ENCODE results near the gene MTRR. TPM values are rescaled to one million over a fixed set of nuclear protein-coding genes. Genes with fewer than 3 reads are reported as not detected.

Gene MTRR
- total RNA-seq, 1 experiment from 2014 or later = 31.2 TPM

DNA sequence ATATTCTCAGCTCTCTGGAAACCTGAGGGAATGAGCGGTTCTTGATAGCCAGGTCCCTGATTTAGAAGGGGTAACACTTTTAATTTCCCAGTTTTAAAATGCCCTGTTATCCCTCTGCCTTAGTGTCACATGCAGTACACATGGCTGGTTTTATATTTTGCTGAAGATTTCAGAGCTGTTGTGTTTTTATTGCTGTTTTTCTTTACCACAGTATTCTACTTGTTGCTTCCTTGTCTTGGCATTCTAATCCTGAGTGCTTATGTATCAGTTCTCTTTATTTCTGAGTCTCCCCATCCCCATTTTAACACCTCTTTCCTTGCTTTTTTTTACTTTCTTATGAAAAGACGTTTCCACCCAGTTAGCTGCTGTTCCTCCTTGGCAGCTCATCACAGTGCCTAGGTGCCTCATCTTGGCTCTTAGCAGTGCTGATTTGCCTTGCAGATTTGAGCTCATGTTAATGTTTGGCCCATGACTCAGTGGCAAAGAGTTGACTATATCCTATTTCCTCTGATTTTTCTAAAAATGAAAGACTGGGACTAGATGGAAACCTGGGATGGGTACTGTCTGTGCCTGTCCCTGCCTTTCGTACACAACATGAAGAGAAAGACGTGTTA, 3.7 kb downstream of the MTRR start:
- no peaks in the 10 kb centered on the region for H3K27me3 ChIP-seq (ENCODE audit: control insufficient read depth, insufficient read depth, low read length)
- H3K4me3 ChIP-seq (ENCODE audit: insufficient read depth, low read depth, low read length) = no peak overlapping the region
- H3K36me3 ChIP-seq (replicated peaks; ENCODE audit: control insufficient read depth, insufficient read depth, low read length) = peaks cover 9% of the 10 kb centered on the region
- DNase-seq = no peak

DNA sequence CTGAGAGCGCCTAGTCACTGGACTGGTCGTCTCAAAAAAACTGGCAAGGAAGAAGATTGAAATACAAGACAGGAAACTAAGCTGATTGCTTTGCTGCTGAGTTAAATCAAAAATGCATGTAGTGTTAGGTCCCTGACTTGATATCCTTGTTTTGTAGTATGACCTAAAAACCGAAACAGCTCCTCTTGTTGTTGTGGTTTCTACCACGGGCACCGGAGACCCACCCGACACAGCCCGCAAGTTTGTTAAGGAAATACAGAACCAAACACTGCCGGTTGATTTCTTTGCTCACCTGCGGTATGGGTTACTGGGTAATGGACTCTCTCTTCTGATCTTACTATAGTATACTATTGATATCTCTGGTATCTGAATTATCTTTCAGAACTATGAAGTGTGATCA, 4.3 kb downstream of the MTRR start:
- Histone ChIP-seq H3K36me3 (replicated peaks; ENCODE audit: control insufficient read depth, insufficient read depth, low read length) (peaks cover 13% of the 10 kb centered on the region), H3K27me3 (ENCODE audit: control insufficient read depth, insufficient read depth, low read length) (no peaks in the 10 kb centered on the region), H3K4me3 (ENCODE audit: insufficient read depth, low read depth, low read length) (no peak overlapping the region)
- no peak for DNase-seq

DNA sequence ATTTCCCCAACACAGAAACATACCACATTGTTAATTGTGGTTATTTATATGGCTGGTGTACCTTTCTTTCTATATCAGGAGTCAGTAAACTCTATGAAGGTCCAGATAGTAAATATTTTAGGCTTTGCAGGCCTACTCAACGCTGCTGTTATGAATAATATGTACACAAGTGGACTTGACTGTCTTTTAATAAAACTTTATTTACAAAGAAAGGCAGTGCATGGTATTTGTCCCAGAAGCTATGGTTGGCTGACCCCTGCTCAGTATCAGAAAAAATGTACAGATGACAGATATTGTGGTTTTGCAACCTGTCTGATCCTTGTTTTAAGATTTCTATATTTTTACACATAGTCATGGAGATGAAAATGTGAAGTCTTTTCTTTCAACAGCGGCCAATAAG, 5.7 kb downstream of the MTRR start:
- Histone ChIP-seq H3K27me3 (ENCODE audit: control insufficient read depth, insufficient read depth, low read length) (no peaks in the 10 kb centered on the region), H3K4me3 (ENCODE audit: insufficient read depth, low read depth, low read length) (no peak overlapping the region), H3K36me3 (replicated peaks; ENCODE audit: control insufficient read depth, insufficient read depth, low read length) (peaks cover 15% of the 10 kb centered on the region)
- no peak for DNase-seq

DNA sequence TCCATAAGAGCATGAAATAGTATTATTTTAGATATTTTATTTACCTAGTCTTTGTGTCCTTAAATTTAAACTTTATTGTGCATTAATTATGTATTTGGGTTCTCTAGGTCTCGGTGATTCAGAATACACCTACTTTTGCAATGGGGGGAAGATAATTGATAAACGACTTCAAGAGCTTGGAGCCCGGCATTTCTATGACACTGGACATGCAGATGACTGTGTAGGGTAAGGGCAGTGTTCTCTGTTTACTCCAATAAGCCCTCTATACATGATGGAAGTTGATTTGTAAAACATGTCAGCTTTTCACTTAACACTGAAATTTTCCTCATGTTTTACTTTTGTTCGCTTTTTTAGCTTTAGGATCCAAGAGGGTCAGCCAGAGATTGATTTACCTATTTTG, 6.2 kb downstream of the MTRR start:
- H3K27me3 ChIP-seq (ENCODE audit: control insufficient read depth, insufficient read depth, low read length) = no peaks in the 10 kb centered on the region
- DNase-seq = no peak
- no peak overlapping the region for H3K4me3 ChIP-seq (ENCODE audit: insufficient read depth, low read depth, low read length)
- H3K36me3 ChIP-seq (replicated peaks; ENCODE audit: control insufficient read depth, insufficient read depth, low read length) = peaks cover 15% of the 10 kb centered on the region

DNA sequence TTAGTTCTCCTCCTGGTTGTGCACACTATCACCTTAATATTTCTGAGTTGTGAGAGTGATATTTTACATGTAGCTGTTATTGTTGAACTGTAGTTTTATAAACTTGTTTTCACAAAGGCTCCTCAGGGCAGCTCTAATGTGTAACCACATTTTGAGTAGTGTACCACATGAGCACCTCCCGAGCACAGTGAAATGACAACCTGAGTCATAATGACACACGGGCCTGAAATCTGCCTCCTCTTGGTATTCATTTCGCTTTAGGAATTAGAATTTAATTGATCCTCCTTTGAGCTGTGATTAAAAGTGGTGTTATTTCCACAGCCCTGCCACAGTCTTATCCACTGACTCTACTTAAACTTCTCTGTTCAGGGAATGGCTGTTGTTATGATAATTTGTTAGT, 7.9 kb downstream of the MTRR start:
- no peaks in the 10 kb centered on the region for H3K27me3 ChIP-seq (ENCODE audit: control insufficient read depth, insufficient read depth, low read length)
- H3K36me3 ChIP-seq (replicated peaks; ENCODE audit: control insufficient read depth, insufficient read depth, low read length) = peaks cover 16% of the 10 kb centered on the region
- DNase-seq = no peak
- no peak overlapping the region for H3K4me3 ChIP-seq (ENCODE audit: insufficient read depth, low read depth, low read length)

DNA sequence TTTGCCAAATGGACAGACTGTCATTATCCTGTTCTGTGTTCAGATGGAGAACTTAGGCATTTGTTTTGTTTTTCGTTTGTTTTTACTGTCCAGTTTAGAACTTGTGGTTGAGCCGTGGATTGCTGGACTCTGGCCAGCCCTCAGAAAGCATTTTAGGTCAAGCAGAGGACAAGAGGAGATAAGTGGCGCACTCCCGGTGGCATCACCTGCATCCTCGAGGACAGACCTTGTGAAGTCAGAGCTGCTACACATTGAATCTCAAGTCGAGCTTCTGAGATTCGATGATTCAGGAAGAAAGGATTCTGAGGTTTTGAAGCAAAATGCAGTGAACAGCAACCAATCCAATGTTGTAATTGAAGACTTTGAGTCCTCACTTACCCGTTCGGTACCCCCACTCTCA, 8.9 kb downstream of the MTRR start:
- no peak overlapping the region for H3K4me3 ChIP-seq (ENCODE audit: insufficient read depth, low read depth, low read length)
- no peak for DNase-seq
- peaks cover 22% of the 10 kb centered on the region for H3K36me3 ChIP-seq (replicated peaks; ENCODE audit: control insufficient read depth, insufficient read depth, low read length)
- no peaks in the 10 kb centered on the region for H3K27me3 ChIP-seq (ENCODE audit: control insufficient read depth, insufficient read depth, low read length)

DNA sequence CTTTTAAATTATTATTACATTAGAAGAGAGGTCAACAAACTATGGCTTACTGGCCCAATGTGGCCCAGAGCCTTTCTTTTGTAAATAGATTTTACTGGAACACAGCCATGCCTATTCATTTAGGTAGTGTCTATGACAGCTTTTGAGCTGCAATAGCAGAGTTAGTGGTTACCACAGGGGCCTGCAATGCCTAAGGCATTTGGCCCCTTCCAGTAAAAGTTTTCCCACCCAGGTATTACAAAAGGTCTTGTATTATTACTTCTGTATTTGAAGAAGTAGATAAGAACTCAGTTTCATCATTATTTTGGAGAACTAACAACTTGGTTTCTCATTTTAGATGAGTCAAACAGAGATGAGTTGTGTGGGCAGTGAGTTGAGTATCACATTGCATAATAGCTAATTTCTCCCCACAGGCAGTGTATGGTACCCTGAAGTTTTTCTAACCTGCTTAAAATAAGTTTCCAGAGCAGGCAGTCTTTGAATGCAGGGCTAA, 9.5 kb downstream of the MTRR start:
- H3K4me3 ChIP-seq (ENCODE audit: insufficient read depth, low read depth, low read length) = no peak overlapping the region
- H3K27me3 ChIP-seq (ENCODE audit: control insufficient read depth, insufficient read depth, low read length) = no peaks in the 10 kb centered on the region
- no peak for DNase-seq
- H3K36me3 ChIP-seq (replicated peaks; ENCODE audit: control insufficient read depth, insufficient read depth, low read length) = peaks cover 26% of the 10 kb centered on the region

DNA sequence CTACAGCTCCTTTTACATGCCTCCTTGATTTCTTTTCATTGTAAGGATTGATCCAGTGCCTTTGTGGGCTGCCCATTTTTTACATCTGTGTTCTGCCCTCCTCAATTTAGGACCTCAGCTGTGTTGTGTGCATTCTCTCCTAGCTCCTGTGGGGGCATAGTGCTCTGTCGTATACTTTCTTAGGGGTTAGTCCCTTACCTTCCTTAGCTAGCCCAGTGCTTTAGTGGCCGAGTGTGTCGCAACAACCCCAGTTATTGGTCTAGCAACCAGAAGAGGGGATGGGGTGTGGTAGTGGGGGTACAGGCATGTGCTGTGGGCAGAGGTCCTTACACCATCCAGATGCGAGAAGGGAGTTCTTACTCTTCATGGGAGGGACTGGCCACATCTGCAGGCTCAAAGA, 12.1 kb downstream of the MTRR start:
- no peak overlapping the region for H3K4me3 ChIP-seq (ENCODE audit: insufficient read depth, low read depth, low read length)
- peaks cover 31% of the 10 kb centered on the region for H3K36me3 ChIP-seq (replicated peaks; ENCODE audit: control insufficient read depth, insufficient read depth, low read length)
- peak; percentile 14 for DNase-seq
- H3K27me3 ChIP-seq (ENCODE audit: control insufficient read depth, insufficient read depth, low read length) = no peaks in the 10 kb centered on the region

DNA sequence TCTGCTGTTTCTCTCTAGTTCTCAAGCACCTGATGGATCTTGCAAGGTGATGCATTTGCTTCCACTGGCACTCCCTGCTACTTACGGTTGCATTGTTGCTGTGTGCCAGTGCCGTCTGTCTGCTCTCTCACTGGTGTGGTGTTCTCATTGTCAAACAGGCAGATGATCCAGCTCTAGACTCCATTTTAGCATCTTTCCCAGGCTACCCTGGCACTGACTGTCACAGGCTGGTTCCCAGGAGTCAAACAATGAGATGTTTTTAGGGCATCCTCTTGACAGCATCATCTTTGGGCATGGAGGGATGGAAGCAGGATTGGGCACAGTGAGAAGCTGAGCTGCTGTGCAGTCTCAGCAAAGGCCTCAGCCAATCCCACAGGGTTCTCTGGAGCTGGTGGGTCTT, 12.9 kb downstream of the MTRR start:
- no peak for DNase-seq
- Histone ChIP-seq H3K4me3 (ENCODE audit: insufficient read depth, low read depth, low read length) (no peak overlapping the region), H3K36me3 (replicated peaks; ENCODE audit: control insufficient read depth, insufficient read depth, low read length) (peaks cover 32% of the 10 kb centered on the region), H3K27me3 (ENCODE audit: control insufficient read depth, insufficient read depth, low read length) (no peaks in the 10 kb centered on the region)

DNA sequence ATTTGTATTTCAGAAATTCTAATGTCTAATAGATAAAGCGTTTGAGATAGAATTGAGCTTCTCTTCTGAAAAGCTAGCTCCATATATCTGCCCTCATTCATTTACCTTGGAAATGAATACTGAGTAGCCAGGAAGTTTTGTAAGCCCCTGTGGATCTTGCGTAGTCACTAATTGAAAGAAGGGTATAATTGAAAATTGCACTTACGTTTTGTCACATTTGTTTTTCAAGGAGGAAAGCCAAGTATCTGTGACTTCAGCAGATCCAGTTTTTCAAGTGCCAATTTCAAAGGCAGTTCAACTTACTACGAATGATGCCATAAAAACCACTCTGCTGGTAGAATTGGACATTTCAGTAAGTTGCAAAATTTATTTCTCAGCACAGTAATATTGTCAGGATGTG, 14.0 kb downstream of the MTRR start:
- no peak for DNase-seq
- Histone ChIP-seq H3K36me3 (replicated peaks; ENCODE audit: control insufficient read depth, insufficient read depth, low read length) (peaks cover 27% of the 10 kb centered on the region), H3K27me3 (ENCODE audit: control insufficient read depth, insufficient read depth, low read length) (no peaks in the 10 kb centered on the region), H3K4me3 (ENCODE audit: insufficient read depth, low read depth, low read length) (no peak overlapping the region)

DNA sequence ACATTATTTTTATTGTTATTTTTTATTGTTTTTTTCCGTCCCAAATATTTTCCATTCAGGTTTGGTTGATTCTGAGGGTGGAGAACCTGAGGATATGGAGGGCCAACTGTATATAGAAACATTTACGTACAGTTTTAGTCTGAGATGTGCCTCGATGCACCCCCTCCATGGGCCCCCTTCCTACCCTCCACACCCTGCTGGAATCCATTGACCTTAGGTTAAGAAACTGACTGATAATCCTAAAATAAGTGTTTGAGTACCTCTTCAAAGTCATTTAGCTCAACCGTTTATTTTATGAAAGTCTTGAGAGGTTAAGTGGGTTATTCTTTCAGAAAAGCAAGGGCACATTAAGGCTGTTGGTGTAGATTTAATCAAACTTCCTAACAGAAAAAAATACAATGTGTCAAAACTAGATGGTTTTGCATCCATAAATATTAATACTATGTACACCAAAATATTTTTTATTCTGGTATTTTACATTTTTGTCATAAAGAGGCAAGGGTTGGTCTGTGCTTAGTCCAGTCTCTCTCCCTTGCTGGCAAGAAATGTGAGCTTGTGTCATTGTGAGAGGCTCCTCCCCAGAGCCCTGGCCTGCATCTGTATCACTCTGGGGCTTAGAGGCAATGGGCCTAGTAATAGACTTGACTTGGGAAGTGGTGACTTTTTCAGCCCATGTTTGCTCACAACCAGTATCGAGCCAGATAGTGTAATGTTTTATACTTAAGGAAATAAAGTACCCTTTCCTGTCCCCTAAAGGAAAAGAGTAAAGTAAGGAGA, 15.7 kb downstream of the MTRR start:
- no peak for DNase-seq
- H3K4me3 ChIP-seq (ENCODE audit: insufficient read depth, low read depth, low read length) = no peak overlapping the region
- H3K27me3 ChIP-seq (ENCODE audit: control insufficient read depth, insufficient read depth, low read length) = no peaks in the 10 kb centered on the region
- peaks cover 32% of the 10 kb centered on the region for H3K36me3 ChIP-seq (replicated peaks; ENCODE audit: control insufficient read depth, insufficient read depth, low read length)

DNA sequence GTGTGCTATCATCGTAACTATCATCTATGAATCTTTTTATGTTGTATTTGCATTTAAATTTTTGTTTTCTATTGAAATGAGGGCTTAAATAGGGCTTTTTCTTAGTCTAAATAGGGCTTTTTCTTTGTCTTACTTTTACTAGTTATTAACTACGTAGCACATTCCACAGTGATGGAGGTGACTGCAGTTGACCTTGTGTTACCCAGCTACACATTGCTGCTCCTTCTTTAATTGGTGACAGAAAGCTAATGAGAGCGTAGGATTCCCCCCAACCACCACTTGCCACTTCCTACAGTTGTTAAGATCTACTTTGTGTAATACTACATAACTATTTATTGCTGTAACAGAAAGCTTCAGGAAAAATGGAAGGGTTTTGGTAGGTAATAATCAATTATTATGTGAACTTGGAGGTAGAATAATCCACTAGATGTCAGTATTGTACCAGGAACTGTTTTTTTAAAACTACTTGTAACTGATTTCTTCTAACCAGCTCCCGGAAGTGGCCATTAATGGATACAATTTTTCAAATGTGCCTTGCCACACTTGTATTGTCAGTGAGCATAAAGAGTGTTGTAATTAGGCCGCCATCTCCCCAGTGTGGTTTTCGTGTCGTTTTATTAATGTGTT, 18.0 kb downstream of the MTRR start:
- Histone ChIP-seq H3K4me3 (ENCODE audit: insufficient read depth, low read depth, low read length) (no peak overlapping the region), H3K27me3 (ENCODE audit: control insufficient read depth, insufficient read depth, low read length) (no peaks in the 10 kb centered on the region), H3K36me3 (replicated peaks; ENCODE audit: control insufficient read depth, insufficient read depth, low read length) (peaks cover 33% of the 10 kb centered on the region)
- DNase-seq = peak; percentile 21

DNA sequence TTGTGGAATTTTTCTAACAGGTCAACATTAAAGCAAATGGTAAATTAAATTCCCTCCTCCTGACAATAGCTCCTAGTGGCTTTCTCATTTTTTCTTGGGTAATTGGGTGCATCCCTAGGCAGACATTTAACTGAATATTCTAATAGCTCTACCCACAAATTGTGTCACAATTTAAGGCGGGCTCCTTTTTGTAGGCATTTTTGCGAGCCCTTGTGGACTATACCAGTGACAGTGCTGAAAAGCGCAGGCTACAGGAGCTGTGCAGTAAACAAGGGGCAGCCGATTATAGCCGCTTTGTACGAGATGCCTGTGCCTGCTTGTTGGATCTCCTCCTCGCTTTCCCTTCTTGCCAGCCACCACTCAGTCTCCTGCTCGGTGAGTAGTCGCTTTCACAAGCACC, 20.0 kb downstream of the MTRR start:
- no peaks in the 10 kb centered on the region for H3K27me3 ChIP-seq (ENCODE audit: control insufficient read depth, insufficient read depth, low read length)
- DNase-seq = no peak
- H3K36me3 ChIP-seq (replicated peaks; ENCODE audit: control insufficient read depth, insufficient read depth, low read length) = peaks cover 31% of the 10 kb centered on the region
- H3K4me3 ChIP-seq (ENCODE audit: insufficient read depth, low read depth, low read length) = no peak overlapping the region

DNA sequence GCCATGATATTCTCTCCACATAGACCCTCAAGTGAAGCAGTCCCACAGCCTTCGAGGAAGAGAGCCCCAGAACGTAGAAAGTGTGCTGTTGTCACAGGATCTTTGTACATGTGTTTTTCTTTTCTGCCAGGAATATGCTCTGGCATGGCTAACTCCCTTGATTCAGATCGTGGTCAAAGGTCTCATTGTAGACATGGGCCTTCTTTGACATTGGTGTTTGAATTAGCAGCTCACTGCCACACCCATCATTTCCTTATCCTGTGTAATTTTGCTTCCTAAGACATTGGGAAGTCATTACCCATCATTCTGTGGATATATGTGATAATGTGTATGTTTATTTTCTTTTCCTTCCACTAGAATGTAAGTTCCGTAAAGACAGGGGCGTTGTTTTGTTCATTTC, 25.5 kb downstream of the MTRR start:
- no peak overlapping the region for H3K4me3 ChIP-seq (ENCODE audit: insufficient read depth, low read depth, low read length)
- H3K27me3 ChIP-seq (ENCODE audit: control insufficient read depth, insufficient read depth, low read length) = no peaks in the 10 kb centered on the region
- H3K36me3 ChIP-seq (replicated peaks; ENCODE audit: control insufficient read depth, insufficient read depth, low read length) = peaks cover 31% of the 10 kb centered on the region
- no peak for DNase-seq

DNA sequence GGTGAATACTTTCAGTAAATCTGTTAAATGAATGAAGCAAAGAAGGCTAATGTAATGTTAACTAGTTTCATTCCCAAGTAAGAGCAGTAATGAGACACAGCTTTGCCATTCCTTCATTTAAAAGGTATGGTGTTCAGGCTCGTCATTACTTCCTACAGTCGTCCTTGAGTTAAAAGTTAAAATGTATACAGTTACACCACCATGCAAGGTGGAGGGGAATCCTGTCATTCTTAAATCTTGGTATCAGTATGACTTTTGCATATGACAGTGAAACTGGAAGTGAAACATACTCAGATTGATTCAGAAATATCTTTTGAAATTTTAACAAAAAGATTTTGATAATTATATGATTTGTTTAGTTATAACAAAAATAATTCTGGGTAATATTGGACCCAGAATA, 25.9 kb downstream of the MTRR start:
- Histone ChIP-seq H3K27me3 (ENCODE audit: control insufficient read depth, insufficient read depth, low read length) (no peaks in the 10 kb centered on the region), H3K36me3 (replicated peaks; ENCODE audit: control insufficient read depth, insufficient read depth, low read length) (peaks cover 30% of the 10 kb centered on the region), H3K4me3 (ENCODE audit: insufficient read depth, low read depth, low read length) (no peak overlapping the region)
- DNase-seq = no peak

Measured in H7 (cell line).